T-helper 9 cell (primary cell): Measurements from ENCODE around the gene IL18RAP.

Source experiments
- DNase-seq: peaks from one replicate; pipeline ENCODE4 v3.0.0-alpha.2; 2020
- total RNA-seq, 2 donors: gene quantifications; one replicate each; lab custom pipeline; 2026; lab: John Stamatoyannopoulos, UW

IL18RAP gene, protein sequence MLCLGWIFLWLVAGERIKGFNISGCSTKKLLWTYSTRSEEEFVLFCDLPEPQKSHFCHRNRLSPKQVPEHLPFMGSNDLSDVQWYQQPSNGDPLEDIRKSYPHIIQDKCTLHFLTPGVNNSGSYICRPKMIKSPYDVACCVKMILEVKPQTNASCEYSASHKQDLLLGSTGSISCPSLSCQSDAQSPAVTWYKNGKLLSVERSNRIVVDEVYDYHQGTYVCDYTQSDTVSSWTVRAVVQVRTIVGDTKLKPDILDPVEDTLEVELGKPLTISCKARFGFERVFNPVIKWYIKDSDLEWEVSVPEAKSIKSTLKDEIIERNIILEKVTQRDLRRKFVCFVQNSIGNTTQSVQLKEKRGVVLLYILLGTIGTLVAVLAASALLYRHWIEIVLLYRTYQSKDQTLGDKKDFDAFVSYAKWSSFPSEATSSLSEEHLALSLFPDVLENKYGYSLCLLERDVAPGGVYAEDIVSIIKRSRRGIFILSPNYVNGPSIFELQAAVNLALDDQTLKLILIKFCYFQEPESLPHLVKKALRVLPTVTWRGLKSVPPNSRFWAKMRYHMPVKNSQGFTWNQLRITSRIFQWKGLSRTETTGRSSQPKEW
- 25.6 to 53.3 reads per million in 2 donors for total RNA-seq

DNA sequence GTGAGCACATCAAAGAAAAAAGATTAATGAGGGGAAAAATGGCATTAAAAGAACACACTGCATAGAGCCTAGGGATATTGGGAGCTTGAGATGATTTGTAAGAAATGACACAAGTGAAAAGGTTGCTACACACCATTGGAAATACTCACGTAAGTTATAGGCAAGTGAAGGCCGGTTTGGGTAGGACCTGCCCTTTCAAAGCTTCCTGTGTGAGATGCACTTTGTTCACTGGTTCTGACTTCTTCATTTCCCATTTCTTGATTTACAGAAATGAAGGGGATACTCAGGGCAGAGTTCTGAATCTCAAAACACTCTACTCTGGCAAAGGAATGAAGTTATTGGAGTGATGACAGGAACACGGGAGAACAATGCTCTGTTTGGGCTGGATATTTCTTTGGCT is at the start of gene IL18RAP:
Gene IL18RAP (plus strand): TSS at position 251 of the 400 bp plus-strand sequence. CDS start 118 bp downstream, at position 369.
- DNase-seq, result no peak

DNA sequence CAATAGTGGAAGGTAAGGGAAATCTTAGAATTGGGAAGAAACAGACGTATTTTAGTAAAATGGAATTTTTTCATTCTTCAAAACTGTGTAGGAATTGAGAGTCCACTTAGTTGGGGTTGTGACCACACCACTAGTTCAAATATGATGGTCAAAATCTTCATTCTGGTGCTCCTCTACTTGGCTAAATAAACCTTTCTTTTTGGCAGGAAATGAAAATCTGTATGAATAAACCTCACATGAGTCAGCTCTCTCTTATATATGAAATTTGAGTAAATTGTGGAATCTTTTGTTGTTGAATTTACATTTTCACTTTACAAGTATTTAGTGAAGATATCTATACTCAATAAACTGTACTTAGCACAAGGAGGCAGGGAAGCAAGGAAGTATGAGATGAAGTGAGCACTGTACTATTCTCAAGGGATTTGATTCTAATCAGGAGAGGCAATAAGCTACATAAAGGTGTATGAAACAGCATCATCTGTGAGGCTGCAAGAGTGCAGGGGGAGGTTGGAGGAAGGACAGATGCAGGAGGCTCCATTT is 46.8 kb upstream of the IL18RAP start:
- no peak for DNase-seq

DNA sequence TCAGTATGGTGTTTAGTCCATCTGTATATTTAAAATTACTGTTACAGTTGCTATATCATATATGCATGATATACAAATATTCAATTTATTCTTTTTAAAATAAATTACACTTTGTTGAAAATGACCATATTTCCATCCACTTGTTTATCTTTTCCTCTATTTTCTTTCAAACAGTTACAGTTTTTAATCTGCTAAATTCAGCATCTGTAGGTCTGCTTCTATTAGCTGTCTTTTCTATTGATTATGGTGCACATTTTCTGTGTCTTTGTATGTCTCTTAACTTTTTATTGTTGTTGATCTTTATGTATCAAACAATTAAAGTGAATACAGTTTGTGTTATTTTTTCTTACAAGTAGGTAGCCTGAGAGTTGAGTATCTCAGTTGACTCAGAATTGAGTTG is 39.2 kb upstream of the IL18RAP start:
- DNase-seq, result no peak

DNA sequence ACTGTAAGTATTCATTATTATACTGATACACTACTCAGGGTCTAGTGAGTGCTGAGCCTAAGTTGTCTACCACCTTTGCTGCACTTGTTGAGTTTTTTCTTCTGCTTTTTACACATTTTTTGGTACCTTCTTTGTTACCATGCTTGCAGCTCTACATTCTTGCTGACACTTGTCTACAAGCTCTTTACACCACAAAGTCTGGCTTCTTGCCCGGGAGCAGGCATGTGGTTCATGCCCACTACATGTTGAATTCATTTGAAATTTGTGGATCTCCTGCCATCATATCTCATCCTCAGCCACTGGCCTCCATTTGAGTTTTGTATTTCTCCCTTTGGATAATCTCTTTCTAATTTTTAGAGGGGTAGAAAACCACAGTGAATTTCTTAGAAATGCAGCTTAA is 37.4 kb upstream of the IL18RAP start:
- no peak for DNase-seq

DNA sequence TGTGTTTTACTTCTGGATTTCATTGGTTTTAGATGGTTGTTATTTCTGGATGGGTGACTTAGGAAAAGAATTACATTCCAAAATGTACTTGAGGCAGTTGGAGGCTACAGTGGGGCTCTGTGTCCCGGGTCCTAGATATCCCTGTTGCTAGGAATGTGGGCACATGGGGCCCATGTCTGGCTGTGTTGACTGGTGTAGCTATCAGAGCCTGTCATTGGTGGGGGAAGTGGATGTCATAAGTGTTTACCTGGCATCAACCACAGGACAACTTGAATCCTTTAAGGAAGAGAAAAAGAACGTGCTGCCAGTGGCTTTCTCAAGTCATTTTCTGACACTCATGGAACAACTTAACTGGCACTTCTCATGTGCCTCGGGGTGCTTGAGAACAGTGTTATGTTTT is 37.0 kb upstream of the IL18RAP start:
- DNase-seq, result no peak

DNA sequence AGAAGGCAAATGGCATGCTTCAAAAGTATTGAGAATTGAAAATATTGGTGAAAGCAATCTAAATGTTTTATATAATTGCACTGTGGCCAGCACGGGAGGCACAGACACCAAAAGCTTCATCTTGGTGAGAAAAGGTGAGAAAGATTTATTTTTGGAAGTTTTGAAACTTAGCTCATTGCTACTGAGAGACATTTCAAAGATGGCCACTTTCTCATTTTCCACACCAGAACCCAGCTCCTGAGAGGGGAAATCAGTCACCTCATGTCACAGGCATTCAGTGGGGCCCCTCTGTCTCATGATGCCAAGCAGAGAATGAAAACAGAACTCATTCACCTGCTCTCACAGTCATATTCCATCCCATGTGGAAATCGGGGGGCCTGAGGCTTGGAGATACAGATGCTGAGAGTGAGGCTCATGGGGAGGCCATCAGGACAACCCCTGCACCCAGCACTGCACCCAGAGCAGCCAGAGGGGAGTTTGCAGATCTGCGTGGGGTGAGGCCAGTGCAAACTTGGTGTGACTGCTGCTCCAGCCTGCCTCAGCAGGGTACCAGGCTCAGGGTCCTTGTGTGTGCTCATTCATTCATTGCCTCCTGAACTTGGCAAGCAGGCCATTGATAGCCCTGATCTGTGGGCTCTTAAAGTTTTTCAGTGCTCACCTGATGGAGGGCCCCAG is 36.0 kb upstream of the IL18RAP start:
- no peak for DNase-seq

DNA sequence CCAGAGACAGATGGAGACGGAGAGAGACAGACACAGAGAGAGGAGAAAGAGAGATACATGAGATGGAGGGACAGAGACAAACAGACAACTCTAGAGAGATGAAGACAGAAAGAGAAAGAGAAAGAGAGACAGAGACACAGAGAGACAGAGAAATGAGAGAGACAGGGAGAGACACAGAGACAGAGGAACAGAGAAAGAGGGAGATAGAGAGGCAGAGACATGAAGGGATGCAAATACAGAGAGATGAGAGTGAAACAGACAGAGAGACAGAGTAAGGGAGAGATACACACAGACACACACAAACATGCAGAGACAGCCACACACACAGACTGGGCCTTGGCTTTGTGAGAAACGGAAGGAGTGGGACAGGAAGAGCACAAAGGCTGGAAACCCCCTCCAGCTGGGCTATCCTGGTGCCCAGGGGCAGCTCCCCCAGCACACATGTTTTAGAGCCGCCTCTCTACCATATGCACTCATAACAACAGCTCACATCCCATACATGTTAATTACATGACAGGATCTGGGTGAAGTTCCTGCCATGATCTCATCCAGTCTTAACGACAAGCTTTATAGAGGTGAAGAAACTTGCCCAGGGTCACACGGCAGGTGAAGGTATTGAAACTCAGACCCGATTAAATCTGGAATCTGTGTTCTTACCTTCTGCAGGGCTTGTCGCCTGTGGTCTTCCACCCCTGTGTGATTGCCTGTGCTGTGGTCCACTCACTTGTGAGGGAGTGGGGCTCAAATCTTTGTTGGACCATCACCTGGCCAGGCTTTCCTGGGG is 35.0 kb upstream of the IL18RAP start:
- no peak for DNase-seq

DNA sequence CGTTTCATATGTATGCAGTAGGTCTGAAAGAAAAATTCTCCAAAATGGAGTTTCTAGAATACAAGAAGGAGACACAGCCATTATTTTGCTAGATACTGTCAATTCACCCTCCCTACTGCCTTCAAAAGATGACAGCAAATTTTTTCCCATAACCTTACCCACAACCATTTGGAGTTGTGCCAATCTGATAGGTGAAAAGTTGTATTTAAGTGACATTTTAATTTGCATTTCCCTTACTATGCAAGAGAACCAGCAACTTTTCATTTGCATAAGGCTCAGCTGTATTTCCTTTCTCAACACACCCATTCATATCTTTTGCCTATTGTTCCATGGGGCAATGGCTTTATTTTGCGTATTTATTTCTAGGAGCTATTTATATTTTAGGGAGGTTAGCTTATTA is 31.4 kb upstream of the IL18RAP start:
- DNase-seq, result no peak

DNA sequence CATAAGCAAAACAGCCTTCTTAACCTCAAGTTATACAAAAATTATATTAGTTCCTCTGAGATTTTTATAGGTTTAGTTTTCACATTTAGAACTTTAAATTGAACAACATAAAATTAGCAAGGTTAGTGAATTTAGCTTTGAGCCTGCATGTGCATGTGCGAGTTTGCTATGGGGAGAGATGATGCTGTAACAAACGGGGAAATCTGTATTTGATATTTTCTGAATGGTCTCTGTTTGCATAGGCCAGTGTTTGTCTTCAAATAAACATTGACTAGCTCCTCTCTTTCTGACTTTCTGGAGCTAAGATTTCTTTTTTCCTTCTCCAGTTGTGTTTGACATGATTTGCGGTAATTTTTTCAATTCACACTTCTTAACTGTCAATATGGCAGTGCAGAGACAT is 30.9 kb upstream of the IL18RAP start:
- no peak for DNase-seq

DNA sequence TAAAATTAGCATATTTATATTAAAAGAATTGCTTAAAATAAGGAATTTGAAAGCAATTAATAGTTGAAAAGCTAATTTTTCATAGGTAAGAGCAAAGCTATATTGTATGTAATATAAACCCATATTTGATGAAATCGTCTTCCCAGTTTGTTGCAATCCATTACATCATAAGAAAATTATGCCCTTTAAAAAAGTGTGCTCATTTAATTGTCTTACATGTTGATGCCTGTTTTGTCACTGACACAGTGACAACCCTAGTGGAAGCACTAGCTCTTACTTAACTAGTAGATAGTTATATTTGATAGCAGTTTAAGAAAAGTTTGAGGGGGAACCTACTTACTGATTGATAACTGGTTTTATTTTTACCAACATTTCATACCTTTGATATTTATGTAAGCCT is 30.0 kb upstream of the IL18RAP start:
- DNase-seq, result no peak

DNA sequence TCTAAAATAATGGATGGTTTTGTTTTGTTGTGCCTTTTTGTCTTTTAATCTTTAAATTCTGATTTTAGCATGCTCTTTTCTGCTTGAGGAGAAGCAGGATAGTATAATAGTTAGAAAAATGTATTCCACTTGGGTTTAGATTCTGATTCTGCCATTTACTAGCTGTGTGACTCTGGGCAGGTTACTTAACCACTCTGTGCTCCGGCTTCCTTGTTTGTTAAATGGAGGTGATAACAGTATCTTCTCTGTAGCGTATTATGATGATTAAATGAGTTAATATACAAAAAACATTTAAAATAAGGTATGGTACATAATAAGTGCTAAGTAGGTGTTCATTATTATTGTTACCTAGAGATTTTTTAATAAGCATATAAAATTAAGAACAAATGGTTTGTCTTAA is 26.9 kb upstream of the IL18RAP start:
- DNase-seq, result no peak

DNA sequence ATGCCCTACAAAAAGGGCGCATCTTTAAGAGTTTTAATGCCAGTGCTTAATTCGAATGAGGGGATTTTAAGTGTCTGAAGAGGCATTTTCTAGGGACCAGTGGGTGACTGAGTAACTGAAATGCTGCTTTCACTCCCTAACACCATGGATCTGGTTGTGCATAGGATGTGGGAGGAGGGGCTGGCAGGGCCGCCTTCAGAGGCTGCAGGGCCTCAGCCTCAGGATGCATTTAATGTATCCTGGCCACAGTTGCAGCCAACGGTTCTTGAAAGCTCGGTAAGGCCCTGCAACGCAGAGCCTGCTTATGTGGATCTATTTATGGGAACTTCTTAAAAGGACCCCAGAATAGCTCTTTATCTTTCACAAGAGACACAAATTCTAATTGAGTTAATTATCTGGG is 25.8 kb upstream of the IL18RAP start:
- no peak for DNase-seq

DNA sequence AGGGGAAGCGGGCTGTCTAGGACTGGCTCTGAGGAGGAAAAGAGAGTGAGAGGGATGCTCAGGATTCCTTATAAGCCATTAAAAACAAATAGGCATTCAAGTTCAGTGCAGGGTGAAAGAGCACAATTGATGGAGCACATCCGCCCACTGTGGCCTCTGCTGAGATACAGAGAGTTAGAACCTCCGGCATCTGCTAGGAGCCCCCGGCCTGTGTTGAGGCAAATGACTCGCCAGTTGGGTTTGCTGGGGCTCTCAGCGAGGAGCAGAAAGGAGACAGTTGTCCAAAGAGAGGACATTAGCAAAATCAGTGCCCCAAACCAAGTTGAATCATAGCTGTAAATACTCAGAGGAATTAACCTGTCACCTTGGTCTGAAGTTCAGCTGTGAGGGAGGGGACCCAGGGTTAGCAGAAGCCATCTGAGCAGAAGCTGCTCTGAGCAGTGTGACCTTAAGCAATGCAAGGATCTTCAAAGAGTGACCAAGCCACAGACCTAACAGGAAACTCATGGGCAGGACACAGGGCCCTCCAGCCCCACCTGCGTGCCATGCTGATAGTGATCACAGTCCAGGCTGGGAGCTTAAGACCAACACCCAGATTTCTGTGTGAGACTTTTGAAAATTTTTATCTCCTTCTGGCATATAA is 23.3 kb upstream of the IL18RAP start:
- DNase-seq, result no peak

DNA sequence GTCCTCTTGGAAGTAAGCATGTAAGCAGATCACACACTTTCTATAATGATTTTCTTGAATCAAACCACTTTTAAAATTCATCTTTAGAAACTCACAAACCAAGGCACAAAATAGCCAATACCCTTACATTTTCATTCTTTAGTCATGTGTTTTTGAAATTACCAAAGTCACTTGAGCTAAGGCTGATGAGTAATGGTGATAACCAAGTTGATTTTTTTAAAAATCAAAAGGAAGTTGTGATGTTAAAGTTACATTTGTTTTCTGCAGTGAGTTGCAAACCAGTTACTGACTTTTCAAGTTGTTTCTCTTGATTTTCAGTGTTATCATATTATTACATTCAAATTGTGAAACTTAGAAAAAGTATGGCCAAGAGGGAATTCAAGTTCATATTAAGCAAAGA is 21.5 kb upstream of the IL18RAP start:
- no peak for DNase-seq

DNA sequence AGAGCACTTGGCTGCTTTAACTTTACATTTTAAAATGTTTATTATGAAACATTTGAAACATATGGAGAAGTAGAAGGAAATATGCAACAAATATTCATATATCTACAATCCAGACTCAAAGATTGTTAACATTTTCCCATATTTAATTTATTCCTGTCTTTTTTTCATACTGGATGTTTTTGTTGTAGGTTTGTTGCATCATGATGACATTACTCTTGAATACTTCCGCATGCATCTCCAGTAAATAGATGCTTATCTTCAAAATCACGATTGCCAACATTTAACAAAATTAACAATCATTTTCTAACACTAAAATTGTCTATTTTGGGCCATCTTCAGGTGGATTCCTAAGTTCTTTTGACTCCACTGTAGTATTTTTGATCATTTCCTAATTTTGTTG is 21.1 kb upstream of the IL18RAP start:
- DNase-seq, result no peak

DNA sequence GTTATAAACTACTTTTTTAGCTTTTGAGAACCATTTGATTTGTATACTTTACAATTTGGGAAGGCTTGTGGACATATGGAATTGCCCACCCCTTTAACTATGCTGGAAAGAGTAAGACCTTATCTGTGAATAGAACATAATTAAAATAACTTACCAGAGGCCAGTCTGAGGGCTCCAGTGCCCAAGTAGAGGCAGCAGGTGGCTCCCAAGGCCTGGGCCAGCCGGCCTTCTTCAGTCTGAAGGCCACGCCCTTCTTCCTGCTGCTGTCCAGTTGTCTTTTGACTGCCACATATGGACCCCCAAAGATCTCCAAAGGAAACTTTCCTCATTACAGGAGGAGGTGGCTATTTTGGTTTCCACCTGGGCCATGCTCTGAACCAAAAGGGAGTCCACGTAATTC is 12.0 kb upstream of the IL18RAP start:
- no peak for DNase-seq

DNA sequence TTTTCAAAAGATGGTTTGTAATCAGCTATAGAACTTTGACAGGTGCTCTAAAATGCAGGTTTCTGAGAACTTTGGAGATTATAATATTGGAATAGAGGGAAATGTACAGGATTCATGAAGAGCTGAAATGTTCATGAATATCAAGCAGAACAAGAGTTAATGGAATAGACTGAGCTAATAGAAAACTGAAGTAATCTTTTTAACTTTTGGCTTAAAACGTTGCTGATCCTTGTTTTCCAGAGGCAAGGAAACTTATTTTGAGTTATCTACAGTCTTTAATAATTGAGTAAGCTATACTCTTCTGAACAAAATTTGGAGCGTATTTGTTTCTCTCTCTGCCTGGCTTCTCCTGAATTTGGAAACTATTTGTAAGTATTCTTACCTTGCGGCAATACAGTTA is 10.8 kb upstream of the IL18RAP start:
- no peak for DNase-seq

DNA sequence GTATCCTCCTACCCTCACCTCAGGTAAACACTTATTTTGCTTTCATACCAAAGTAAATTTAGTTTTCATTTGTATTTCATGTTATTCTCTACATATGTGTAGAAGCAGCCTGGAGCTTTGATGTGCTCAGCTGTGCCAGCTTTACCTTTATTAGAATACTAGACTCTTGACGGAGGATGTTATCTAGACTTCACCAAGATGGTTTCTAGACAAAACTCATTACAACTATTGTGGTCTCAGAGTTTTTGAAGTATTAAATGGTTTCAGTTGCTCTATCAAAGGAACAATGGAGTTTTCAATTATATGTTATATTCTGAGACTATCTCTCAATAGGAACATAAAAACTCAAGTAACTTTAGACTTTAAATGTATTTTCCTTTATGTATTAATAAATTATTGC is 5.0 kb upstream of the IL18RAP start:
- DNase-seq, result no peak

DNA sequence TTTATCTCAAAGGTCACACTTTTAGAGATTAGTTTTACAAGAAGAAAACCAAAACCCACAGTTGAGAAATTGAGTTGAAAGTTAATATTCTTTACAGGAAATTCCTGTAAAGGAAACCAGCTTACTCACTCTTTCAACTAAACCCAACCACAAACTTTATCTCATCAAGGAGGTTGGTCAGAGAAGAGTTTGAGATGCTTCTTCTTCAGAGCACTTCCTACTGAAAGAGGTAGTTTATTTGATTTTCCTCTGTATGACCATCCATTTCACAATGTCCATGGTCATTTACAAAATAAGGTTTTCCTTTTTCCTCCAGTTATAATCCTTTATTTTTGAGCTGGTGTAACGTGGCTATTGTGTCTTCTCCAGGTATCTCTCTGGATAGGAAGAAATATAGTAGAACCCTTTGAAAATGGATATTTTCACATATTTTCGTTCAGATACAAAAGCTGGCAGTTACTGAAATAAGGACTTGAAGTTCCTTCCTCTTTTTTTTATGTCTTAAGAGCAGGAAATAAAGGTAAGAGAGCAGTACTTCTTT is 4.5 kb upstream of the IL18RAP start:
- no peak for DNase-seq

DNA sequence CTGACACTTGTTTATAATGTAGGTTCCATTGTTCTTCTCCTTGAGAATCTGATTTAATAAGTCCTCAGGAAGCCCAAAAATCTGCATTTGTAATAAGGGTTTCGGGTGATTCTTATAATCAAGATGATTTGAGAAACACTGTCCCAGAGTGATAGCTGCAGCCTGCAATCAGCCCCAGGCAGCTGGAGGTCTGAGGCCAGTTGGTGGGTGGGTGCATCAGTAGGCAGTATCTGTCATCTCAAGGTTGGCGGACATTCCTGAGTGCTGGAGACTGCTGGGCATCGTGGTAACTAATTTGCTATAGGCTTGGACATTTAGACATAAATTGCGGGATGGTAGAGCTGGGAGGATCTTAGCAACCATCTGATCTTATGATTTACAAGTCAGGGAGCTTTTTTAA is 2.7 kb upstream of the IL18RAP start:
- no peak for DNase-seq

DNA sequence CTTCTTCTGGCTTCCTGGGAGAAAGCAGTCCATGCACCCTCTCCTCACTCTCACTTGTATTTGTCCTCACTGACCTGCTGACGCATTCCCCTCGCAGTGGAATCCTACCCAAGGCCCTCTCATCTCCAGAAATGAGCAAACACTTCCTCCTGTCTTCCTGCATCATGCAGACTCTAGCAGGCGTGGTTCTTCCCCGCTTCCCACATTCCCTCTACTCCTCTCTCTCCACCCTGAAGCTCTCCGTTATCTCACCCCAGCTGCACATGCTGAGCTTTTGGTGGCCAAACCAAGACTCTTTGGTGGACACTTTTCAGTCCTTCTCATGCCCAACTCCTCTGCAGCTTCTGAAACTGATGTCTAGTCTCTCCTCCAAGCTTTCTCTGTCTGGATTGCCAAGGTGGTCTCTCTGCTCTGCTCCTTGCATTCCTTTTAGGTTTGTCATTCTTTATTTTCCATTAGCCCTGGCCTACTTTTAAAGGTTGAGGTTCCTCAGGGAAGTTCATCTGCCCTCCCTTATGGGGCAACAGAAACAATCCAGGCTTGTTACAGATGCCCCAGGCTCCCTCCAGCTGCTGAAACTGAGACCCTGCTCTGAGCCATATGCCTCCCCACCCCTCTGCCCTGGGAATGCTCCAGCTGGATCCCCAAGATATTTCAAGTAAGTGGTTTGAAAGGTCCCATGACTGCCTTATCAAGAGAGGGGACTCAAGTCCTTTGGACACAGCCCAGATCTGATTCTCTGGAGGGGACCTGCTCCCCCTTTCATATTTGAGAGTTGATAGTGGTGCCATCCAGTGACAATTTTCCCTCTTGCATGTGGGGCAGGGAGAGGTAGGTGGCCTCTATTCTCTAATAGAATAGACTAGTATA is 835 bp upstream of the IL18RAP start:
- DNase-seq, result no peak
